Left renal cortex interstitium (tissue), 4 donors: ENCODE measurements around the gene KDR. TPM values are rescaled to one million over a fixed set of nuclear protein-coding genes. Genes with fewer than 3 reads are reported as not detected.

Experiments
- DNase-seq, 4 donors: peaks; one replicate each; pipeline ENCODE4 v3.0.0-alpha.2; 2013; ENCODE audit warnings: low read depth in 4 of 4, low spot score in 2 of 4, missing footprints in 1 of 4
- polyA plus RNA-seq, 4 donors: library from polyadenylated mRNA; unstranded; fragments of 120-200 nt; gene quantifications; one replicate each; pipeline ENCODE4 v1.2.1, GENCODE V29; 2013; ENCODE audit not compliant: insufficient read length in 4 of 4

The KDR gene
- polyA plus RNA-seq, 4 donors, result 48.7 to 63.4 (median 50.6) TPM

- no peak for DNase-seq
These were observed 896 bp downstream of the KDR start for GRCh38 chr4:55124322-55125076.

DNA sequence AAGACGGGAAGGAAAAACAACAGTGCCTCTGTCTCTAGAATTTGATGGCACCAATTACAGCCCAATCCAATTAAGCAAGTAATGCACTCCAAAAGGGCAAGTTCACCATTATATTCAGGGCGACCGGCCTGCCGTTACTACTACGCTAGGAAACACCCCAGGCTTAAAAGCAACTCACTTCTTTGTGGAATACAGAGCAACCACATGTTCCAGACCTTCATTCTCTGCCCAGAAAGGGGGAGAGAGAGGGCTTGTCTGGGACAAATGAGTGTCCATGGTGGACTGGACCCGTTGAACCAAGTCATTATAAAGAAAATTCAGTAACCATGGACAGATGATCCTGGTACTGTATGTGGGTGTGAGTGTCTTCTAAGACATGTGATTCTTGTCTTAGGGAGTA lies 1.6 kb downstream of the KDR start:
- DNase-seq, result no peak

- no peak for DNase-seq
These were observed 3.2 kb downstream of the KDR start for GRCh38 chr4:55122235-55122634.

GRCh38 chr4:55121246-55121645 lies 4.1 kb downstream of the KDR start:
- DNase-seq, result no peak

DNA sequence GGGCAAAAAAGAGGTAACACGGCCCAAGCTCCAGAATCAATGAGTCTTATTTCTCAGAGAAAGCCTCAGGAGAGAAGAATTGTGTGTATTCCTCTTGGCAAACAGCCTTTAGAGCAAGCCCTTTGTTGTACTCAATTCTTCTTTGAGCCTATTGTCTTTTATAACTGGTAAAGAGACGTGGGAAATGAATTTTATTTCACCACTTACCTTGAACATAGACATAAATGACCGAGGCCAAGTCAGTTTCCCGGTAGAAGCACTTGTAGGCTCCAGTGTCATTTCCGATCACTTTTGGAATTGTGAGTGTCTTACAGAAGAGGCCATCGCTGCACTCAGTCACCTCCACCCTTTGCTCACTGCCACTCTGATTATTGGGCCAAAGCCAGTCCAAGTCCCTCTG lies 7.0 kb downstream of the KDR start:
- no peak for DNase-seq

GRCh38 chr4:55117511-55117910 lies 7.9 kb downstream of the KDR start:
- no peak for DNase-seq

DNA sequence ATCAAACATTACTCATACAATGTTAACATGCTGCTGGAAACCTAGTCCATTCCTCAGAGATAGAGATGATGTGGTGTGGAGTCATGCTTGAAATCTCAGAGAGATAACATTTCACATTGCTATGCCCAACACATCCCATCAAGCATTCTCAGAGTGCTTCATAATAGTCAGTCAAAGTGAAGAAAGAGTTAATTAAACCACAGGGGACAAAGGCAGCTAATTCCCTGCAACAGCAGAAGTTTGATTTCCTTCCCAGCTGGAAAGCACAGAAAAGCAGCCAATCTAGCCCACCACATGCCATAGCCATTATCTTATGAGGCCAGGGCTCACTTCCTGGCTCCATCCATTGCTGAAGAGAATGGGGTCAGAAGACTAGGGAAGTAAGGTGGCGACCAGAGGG lies 8.9 kb downstream of the KDR start:
- DNase-seq, result no peak

- DNase-seq, result no peak
These were observed 13.8 kb downstream of the KDR start for GRCh38 chr4:55111601-55112000.

GRCh38 chr4:55110131-55110530 lies 15.3 kb downstream of the KDR start:
- DNase-seq, result no peak

GRCh38 chr4:55107054-55107453 lies 18.3 kb downstream of the KDR start:
- DNase-seq, result no peak

- DNase-seq, result no peak
These were observed 22.2 kb downstream of the KDR start for GRCh38 chr4:55103224-55103623.

DNA sequence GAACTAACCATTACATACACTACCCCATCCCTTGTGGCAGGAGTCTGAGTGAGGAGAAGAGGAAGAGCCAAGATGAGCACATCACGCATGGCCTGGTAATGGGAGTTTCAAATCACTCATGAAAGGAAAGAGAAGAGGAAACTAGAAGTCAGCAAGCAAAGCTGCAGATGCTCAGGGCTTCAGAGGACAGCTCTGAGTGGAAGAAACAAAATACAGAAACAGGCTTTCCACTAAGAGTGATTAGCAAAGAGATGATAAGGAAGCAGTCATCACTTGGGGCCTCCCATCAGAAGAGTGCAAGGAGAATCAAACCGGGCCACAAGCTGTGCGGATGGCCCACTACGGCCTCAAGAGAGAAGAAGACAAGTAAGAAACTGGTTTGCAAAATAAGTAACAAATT lies 25.6 kb downstream of the KDR start:
- no peak for DNase-seq

DNA sequence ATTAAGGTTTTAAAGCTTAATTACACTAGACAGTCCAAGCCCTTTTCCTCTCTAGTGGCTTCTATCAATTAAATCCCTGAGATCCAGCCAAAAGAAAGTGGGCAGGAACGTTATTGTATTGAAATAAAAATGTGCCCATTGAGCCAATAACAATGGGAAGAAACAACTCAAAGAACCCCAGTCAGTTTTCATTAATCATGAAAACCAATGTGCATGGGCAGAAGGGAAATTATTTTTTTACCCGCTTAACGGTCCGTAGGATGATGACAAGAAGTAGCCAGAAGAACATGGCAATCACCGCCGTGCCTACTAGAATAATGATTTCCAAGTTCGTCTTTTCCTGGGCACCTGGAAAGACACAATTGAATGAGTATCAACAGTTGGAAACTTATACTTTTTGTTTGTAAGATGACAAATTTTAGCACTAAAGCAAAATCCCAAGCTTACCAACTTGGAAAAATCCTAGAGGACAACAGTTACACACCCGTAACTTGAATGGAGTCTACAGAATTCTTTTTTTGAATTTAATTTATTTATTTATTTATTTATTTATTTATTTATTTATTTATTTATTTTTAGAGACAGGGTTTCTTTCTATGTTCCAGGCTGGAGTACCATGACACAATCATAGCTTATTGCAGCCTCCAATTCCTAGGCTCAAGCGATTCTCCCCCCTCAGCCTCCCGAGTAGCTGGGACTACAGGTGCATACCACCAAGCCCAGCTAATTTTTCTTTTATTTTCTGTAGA lies 26.8 kb downstream of the KDR start:
- DNase-seq, result no peak

GRCh38 chr4:55096619-55097018 lies 28.8 kb downstream of the KDR start:
- DNase-seq, result no peak

GRCh38 chr4:55096045-55096444 lies 29.4 kb downstream of the KDR start:
- no peak for DNase-seq

DNA sequence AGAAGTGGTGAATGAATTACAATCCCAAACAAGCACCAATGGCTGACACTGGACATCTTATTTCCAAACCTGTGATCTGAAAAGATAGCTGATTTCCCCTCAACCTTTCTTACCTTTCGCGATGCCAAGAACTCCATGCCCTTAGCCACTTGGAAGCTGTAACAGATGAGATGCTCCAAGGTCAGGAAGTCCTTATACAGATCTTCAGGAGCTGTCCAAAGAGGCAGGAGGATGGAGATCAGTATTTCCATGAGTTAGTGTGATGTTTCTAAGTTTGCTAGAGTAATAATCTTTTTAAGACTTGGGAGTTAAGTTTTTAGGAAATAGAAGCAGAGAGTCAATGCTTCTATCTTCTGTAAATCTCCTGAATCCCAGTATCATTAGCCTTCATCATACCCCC lies 32.9 kb downstream of the KDR start:
- DNase-seq, result no peak

DNA sequence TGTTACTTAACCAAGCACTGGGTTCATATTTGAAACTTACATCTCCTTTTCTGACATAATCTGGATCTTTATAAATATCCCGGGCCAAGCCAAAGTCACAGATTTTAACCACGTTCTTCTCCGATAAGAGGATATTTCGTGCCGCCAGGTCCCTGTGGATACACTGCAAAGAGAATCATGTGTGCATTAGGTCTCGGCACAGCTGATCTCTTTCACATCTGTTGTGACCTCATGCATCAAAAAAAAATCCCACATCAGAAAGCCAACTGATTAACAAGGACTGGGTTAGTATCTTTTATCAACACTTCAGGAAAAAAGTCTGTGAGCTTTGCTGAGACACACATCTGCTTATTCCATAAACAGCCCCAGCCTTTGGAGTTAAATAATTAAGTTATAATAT lies 35.5 kb downstream of the KDR start:
- DNase-seq, result no peak

GRCh38 chr4:55087913-55088260 lies 37.5 kb downstream of the KDR start:
- DNase-seq, result no peak

GRCh38 chr4:55087009-55087912 lies 38.1 kb downstream of the KDR start:
- peak in 1 of 4 donors; percentile 10 for DNase-seq

DNA sequence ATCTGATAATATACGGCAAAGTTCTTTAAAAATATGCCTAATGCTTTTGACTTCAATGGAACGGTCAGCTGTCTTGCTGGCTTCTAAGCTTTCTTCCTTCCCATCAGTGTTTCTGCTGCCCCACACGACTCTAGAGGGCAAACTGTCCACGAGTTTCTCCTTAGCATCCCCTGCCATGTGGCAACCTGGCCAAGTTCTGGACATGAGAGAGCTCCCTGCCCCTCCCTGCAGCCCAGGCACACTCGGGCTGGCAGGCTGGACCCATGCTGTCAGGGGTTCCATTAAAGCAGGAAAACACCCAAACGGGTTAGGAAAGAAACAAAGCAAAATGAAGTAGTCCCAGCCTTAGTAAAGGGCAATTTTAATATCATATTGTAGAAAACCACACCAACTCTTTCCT lies 38.8 kb downstream of the KDR start:
- no peak for DNase-seq

- no peak for DNase-seq
These were observed 41.7 kb downstream of the KDR start for GRCh38 chr4:55083735-55084134.
